ENCODE data around the gene ZNF554. TPM values are rescaled to one million over a fixed set of nuclear protein-coding genes. Genes with fewer than 3 reads are reported as not detected.

The ZNF554 gene
- 2.6 TPM in 2 replicates for total RNA-seq

DNA sequence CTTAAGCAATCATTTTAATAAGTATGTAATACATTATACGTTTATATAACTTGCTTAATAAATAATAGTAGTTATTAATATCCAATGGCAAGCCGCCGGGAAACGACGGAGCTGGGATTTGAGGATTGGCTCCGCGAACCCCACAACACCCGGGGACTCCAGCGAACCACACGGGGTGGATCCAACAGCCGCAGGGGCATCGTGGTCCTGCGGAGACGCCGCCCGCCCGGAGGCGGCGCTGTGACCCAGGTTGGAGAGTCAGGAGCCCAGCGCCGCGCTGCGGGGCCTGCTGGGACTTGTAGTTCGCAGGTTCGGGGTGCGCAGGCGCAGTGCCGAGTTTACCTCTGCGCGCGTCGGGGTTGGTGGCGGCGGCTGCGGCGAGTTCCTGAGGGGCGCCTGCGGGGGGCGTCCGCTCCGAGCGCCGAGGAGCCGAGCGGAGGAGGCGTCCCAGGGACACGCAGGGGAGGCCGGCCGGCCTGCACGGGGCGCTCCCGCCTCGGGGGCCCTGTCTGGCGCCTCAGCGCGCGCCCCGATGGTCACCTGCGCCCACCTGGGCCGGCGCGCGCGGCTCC lies at the start of gene ZNF554:
Gene ZNF554 (plus strand): TSS at position 329 of the 572 bp plus-strand sequence. CDS start 204 bp downstream, at position 533.

GRCh38 chr19:2782936-2783780 lies 36.5 kb upstream of the ZNF554 start, which contains the start of gene SGTA:
SGTA (minus strand) TSS chr19:2783273; CDS start chr19:2769068, 14,205 bp downstream.

GRCh38 chr19:2785244-2785997 lies 34.2 kb upstream of the ZNF554 start, which contains the start of gene THOP1:
THOP1 (plus strand) TSS chr19:2785503; CDS start chr19:2785663, 160 bp downstream.

GRCh38 chr19:2840794-2841791 lies 21.4 kb downstream of the ZNF554 start, which contains the start of gene ZNF555:
ZNF555 (plus strand) TSS chr19:2841475; CDS start chr19:2841573, 98 bp downstream.

GRCh38 chr19:2867025-2867991 lies 47.6 kb downstream of the ZNF554 start, which contains the start of gene ZNF556:
ZNF556 (plus strand) TSS chr19:2867335; CDS start chr19:2867422, 87 bp downstream.

Other genes with a start within 250 kb of the ZNF554 start
- 0.32 TPM in 1 of 2 replicates, not detected in the other for gene GNG7, start 117.2 kb upstream of the ZNF554 start, total RNA-seq
- under 0.01 TPM in 1 of 2 replicates, not detected in the other for gene DIRAS1, start 98.5 kb upstream of the ZNF554 start, total RNA-seq
- 19.5 and 24.3 TPM in 2 replicates for gene SLC39A3, start 79.9 kb upstream of the ZNF554 start, total RNA-seq
- 36.5 and 44.2 TPM in 2 replicates for gene SGTA, start 36.6 kb upstream of the ZNF554 start, total RNA-seq
- gene THOP1, start 34.4 kb upstream of the ZNF554 start, total RNA-seq = 86.1 and 119 TPM in 2 replicates
- 3.9 and 6.8 TPM in 2 replicates for gene ZNF555, start 21.6 kb downstream of the ZNF554 start, total RNA-seq
- not detected in 2 replicates for gene ZNF556, start 47.5 kb downstream of the ZNF554 start, total RNA-seq
- 4.9 and 6.8 TPM in 2 replicates for gene ZNF57, start 81.1 kb downstream of the ZNF554 start, total RNA-seq
- 9.7 and 16.3 TPM in 2 replicates for gene ZNF77, start 125.1 kb downstream of the ZNF554 start, total RNA-seq
- 4.9 and 7.1 TPM in 2 replicates for gene TLE6, start 157.7 kb downstream of the ZNF554 start, total RNA-seq
- 16.3 and 19.5 TPM in 2 replicates for gene TLE2, start 209.4 kb downstream of the ZNF554 start, total RNA-seq
- gene TLE5, start 242.6 kb downstream of the ZNF554 start, total RNA-seq = 59.9 and 89.3 TPM in 2 replicates